HG02943 (cell line): ENCODE results near the gene TOM1L2.

Experiments used
- ATAC-seq: cut with Tn5 transposase; IDR thresholded peaks from one replicate; pipeline ENCODE4 v1.9.1; 2021; ENCODE audit warnings: mild to moderate bottlenecking, low read depth, moderate library complexity; ENCODE audit not compliant: unreplicated experiment

Gene TOM1L2

DNA sequence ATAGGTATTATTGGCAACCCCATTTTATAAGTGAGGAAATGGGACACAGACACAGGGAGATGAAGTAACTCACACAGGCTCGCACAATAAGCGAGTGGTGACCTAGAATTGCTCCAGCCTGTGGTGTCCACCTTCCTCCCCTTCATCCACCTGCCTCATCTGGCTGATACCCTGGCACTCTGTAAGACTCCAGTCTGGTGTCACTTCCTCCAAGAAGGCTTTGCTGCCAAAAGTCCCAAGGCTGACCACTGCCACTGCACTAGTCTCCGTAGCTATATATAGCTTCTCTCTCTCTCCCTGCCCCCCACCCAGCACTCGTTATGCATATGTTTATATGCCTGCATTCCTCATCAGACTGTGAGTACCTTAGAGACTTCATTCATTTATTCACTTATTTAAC lies 69.3 kb downstream of the TOM1L2 start:
- ATAC-seq: no peak

DNA sequence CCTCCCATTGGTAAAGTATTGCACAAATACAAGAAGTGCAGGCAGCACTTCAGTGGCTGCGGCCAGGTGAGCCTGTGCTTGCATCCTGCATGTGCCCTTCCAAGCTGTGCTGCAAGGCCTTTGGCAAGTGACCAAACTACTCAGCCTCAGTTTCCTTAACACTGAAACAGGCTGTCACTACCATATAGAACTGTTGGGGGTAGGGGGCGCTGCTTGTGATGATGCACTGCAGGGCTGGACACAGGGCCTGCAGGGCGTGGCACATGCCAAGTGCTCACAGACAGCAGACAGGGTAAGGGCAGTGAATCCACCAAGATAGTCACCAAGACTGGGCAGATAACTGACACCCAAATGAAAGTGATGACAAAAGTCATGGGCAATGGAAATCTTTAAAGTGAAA lies 69.8 kb downstream of the TOM1L2 start:
- no peak for ATAC-seq

DNA sequence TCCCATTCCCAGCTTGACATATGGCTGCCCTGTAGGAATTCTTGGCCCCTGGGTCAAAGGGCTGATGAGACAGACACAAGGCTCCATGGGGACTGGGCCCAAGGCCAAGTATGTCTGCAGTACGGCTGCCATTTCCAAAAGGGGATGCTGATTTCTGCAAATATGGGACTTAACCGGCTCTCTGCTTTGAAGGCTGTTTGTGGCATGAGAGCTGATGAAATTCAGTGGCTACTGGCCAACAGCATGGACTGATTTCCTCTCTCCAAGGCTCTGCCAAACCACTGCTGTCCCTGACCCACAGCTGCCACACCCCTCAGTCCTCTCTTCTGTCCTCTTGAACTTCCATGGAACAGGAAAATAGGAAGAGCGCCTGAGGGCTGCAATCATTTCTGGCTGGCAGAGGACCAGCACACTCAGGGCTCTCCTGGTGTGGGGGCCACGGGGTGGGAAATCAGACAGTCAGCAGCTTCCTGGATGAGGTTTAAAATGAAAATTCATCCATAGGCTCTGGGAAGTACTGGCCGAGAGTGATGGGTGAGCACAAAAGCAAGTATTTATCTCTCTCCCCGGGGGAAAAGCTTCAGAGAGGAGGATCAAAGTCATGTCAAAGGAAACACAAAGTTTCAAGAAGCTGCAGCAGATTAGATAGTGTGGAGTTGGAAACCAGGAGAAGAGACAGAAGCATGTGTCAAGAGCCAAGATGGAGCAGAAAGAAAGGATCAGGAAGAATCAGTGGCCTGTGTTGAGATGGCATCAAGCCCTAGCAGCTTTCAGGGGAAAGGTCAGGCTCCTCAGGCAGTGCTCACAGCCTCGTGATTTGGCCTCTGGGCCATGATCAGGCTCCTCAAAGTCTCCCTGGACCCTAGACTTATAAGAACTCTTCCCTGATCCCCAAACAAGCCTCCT lies 71.3 kb downstream of the TOM1L2 start:
- ATAC-seq: no peak

DNA sequence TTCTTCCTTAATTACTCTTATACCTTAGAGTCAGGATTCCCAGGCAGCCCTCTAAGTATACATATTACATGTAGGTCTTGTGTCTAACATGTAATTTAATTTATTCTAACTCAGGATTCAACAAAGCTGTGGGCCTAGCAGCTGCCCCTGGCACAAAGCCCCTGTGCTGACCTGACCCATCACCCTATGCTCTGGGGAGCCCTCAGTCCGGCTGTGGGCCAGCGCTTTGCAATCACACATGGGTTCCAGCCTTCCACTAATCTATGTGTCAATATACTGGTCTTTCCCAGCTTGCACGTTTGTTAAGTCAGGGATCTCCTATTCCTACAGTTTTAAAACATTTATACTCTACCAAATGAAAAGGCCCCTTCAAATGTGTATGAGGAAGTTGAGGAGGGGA lies 72.7 kb downstream of the TOM1L2 start:
- no peak for ATAC-seq

DNA sequence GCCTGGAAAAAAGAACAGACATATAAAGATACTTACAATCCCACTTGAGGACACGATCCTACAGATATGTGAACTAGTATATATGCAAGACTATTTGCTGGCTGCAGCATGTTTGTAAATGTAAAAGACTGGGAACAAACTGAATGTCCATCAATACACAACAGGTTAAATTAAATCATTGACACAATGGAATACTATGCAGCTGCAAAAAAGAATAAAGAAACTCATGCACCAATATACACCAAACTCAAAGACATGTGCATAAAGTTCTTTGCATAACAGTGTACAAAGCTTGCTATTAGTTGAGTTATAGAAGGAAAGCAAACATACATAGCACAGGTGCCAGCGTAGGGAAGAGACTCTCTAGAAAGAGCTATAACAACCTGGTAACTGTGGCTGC lies 73.5 kb downstream of the TOM1L2 start:
- no peak for ATAC-seq

DNA sequence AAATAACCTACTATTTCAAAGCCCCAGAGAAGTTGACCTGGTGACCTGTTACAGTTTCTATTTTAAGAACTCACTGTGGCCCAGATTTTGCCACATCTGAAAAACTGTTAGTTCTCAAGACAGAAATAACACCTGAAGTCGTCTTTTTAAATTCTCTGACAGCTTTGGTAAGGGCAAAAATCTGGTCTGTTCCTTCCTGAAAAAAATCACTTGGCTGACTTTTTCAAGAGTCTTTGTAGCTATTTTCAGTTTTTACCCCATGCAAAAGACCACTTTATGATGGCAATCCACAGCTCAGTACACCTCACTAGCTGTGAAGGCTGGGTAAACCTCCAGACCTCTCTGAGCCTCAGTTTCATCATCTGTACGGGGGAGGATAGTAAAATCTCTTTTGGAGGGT lies 74.8 kb downstream of the TOM1L2 start:
- ATAC-seq: no peak

DNA sequence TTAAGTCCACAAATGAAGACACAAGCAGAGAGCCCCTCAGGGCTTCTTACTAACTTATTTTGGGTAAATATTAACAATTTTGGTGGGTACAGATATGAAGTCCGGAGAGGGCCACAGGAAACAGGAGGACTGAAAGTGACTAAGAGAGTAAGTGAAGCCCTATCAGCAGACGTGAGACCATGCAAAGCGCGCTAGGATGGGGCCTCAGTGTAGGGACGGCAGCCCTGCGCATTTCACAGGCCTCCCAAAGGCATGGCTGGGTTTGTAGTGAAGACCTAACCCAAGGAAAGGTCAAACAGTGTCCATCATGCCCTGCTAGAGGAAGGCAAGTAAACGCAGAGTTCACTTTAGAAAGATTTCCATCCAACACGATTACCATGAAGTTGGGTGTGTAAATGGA lies 75.5 kb downstream of the TOM1L2 start:
- no peak for ATAC-seq

DNA sequence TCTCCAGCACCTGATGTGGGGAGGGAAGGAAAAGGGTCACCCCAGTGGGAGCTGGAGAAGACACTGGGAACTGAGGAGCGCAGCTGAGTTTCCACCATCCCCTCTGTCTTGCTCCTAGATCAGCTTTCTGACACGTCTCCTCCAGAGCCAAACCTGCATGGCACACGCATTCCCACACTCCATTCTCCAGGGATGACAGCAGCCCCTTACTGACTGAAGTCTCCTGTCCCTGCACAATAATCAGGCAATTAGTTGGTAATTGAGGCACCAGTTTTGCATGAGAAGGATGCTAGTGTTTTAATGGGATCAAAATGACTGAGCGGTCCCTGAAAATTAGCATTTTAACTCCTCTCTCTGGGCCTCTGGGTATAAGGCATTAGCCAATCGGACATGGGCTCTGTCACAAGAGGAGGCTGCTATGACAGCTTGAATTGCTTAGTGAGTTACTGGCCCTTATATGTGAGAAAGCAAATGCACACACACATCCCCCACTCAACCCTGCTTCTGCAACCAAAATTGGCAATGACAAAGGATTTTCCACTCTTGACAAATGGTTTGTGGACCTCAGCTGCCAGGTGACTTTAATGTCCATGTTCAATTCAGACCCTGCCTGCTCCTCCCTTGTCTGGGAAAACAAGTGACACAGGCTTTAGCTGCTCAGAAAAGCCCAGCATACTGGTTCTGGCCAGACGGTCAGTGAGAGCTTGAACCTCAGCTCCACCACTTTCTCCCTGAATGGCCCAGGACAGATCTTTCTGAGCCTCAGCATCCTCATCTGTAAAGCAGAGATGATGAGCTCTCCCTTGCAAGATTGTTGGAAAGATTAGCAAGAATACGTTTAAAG lies 78.2 kb downstream of the TOM1L2 start:
- no peak for ATAC-seq

DNA sequence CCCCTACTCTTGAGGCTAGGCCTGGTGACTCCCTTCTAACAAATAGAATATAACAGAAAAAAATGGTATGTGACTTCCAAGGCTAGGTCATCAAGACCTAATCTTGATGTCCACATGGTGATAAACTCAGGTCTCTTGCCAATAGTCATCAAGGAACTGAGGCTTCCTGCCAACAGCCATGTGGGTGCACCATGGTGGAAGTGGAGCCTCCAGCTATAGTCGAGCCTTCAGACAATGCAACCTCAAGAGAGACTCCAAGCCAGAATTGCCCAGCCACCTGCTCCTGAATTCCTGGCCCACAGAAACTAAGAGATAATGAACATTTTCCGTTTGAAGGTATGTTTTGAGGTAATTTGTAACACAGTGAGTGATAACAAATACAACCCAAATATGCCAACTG lies 79.5 kb downstream of the TOM1L2 start:
- no peak for ATAC-seq

DNA sequence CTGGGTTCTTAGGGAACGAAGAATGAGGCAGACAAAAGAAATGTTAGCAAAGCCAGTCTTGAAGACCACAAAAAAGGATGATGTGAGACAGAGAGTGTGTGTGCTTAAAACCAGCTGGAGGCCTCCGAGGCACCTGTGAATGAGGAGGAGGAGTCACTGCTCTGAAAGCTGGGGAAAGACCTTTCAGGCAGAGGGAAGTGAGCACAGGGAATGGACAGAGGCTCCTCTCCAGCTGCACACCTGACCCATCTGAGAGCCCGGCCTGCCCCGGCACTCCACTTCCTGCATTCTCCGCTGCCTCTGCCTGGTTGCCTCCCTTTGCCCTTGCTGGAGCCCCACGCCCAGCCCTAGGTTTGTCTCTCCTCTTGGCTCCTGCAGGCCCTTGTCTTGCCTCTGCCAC lies 80.2 kb downstream of the TOM1L2 start:
- no peak for ATAC-seq

DNA sequence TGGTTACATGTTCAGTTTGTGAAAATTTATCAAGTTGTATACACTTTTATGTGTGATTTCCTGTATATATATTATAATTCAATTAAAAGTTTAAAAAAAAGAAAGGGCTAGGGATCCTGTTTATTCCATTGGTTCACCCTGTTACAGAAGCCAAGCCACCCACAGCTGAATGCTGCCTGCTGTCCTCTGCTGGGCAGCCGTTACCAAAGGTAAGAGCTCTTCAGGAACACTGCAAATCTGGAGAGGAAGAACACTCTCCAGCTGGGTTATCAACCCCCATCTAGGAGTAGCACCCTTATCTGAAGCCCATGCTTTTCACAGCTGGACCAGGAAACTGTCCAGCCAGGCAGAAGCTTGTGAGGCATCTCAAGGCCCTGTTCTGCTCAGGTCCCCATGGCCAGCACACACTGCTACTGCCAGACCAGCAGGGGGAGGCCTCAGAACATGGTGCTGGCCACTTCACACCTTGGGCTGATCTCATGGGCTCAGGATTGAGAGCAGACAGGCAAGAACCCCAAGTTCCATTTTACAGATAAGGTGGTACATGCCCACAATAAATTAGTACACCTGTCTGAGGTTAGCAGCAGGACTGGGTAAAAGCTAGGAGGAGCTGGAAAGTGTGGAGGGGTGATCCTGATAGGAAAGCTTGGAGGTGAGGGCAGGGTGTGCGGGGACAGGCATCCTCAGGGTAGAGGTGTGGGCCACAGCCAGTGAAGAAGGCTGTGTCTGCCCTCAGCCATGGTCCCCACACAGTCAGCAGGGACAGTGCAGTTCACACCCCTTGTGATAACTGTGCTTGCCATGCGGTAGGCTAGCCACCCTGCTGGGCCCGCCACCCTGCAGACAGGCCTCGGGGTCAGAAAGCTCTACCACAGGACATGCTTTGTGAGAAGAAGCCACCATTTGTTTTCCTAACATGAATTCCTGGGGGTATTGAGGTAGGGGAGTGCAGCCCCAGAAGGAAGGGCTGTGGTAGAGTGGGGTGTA lies 81.1 kb downstream of the TOM1L2 start:
- ATAC-seq: no peak

DNA sequence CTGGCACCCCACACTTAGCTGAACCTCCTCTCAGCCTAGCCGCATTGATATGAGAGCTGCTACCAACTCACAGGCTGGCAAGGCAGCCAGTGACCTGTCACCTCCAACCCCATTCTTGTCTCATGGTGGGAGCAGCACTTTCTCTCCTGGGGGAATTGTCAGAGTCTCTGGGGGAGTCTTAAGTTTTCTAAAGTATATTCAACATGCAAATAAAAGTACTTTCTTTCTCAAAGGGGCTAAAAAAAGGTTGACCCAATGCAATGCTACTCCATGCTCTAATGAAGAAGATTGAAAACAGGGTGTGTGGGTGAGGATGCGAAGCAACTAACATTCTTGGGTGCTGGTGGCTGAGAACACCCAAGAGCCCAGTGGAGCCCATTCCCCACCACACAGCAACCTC lies 82.3 kb downstream of the TOM1L2 start:
- no peak for ATAC-seq

DNA sequence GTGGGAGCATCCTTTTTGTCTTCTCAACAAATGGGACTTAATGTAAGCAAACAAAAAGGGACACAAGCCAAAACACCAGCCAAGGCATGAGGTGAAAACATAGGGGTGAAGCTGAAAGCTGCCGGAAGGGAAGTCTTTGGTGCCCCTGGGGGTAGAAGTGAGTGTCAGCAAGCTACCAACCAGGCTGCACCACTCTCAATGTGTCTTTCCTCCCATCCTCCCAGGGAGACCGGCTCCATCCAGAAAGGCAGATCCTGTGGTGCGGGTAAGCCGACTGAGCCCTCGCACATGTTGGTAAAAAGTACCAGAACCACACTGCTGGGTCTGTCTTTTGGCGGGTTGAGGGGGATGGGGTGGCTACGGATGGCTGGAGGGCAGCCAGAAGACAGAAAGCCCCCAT lies 83.4 kb downstream of the TOM1L2 start:
- ATAC-seq: no peak

DNA sequence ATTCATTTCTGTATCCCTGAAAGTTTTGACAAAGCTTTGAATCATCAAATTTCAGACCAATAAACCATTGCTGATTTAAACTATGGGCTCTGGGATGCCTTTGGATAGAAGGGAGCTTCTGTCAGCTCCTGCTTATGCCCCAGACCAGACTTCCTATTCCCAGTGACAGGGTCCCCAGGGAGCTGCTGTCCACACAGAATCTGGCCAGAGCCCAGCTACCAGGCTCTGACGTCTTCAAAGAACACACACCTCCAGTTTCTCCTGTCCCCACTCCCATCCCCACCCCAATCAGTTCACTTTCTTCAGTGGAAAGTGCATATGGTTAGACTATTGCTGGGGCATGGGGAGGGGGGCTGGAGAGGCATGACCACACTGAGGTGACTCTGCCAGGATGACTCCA lies 83.8 kb downstream of the TOM1L2 start:
- ATAC-seq: no peak

DNA sequence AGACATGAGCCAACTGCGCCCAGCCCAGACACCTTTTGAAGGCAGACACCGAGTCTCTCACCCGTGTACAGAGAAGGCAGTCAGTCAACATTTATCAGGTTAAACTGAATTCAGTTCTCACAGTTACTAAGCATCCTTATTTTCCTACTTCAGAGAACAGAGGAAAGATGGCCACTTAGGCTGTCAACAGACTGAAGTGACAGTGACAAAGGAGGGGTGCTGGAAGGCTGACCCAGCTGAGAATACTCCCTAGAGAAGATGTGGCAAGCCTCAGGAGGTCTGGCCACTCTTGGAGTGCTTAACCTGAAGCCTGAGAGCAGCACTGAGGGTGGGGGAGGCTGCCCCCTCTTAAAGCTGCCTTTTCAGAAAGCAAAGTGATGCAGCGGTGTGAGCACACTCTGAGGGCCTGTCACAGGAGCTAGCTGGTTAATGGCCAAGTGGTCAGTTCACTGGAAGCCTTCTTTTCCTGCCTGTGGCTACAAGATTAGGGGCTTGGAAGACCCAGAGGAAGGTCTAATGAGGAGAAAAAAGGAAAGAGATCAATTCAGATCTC lies 84.4 kb downstream of the TOM1L2 start:
- ATAC-seq: no peak

DNA sequence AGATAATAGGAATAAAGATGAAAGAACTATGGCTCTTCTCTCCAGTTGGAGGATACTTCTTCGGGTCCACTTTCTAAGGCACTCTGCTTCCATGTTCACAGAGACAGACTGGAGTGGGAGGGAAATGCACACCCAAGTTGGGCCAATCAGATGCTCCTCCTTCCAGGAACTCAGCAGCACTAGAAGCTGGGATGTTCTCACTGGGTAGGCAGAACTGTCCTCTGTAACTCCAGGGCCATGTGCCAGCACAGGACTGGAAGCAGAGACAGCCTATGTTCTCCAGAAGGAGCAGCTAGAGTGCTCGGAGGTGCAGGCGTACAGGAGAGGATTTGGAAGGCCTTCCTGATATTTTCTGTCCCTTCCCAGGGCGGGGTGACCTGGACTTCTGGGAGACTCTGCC lies 85.5 kb downstream of the TOM1L2 start:
- ATAC-seq: no peak

DNA sequence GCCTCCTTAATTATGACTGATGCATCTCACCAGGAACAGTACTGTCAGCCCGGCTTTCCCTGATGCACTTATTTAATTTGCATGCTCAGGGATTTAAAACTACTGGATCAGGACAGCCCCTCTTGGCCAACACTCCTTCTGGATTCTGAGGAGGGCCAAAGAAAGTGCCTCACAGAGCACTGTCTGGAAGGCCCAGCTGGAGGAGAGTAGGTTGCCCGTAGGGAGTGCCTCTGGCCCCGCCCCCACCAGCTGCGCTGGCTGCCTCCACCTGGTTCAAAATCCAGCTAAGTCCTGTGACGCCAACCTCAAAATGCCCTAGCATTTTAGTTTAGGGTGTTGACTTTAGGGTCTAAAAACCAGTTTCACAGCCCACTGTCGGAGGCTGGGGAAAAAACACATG lies 86.0 kb downstream of the TOM1L2 start:
- ATAC-seq: no peak

DNA sequence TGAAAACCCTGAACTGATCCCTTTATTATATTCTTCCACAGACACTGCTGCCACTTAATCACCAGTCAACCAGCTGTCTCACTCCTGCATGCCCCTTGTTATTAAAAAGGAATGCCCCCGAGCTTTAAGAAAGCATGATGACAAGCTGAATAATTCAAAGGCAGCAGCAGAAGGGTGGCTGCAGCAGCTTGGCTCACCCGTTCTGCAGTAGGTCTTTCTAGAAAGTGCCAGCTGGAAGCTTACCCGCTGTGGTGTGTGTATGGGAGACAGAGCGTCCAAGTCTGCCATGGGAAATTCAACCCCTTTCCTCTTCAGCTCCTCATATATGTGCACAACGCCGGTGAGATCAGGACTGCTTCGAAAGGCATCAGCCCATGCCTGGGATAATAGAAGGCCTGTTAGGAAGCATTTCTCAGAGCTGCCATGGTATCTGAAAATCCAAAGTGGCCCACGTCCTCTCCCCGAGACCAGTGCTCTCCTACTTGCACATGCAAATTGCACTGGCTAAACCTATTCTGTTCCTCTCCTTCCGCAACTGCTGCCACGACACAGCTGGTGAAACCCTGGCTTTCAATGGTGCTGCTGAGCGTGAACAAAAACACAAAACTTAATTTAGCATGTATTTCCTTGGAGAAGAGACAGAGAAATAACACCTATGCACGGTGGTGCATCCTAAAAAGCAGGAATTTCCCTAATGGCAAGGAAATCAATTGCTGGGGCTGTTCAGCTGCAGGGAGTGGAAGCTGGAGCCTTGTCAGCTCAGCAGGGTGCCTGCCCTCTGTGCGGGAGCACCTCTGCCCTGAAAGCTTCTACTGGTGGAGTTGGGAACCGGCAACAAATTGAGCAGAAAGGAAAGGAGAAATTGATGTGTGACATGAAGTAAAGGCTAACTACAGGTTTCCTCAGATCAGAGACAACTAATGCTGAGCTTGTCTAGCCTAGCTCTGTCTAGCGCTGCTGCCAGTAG lies 87.5 kb downstream of the TOM1L2 start:
- no peak for ATAC-seq

DNA sequence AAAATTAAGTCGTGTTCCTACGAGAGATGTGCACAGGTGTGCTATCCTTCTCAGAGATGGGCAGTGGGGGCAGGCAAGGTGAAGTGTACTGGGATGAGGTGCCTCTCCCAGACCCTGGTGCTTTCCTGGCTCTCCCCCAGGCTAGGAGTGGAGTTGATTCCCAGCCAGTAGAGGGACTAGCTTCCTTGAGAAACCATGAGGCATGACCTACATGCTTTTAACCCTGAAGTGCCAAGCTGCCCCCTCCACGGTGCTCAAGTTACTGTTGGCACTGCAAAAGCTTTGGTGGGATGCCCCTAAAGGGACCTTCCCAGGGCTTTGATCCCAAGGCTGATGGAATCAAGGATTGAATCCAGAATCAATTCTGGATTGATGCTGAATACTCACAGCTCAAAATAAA lies 88.4 kb downstream of the TOM1L2 start:
- ATAC-seq: no peak
